Esophagus muscularis mucosa (tissue), 4 donors: ENCODE data around the gene NAV3.

Experiments
- CTCF ChIP-seq, 3 experiments: fragments of 200-600 bp in 2 of 3; fragments of 450-650 bp in 1 of 3; sonication (generic) in 2 of 3; IDR thresholded peaks; one replicate each; pipeline ENCODE4 v1.5.1; 2017 to 2019; ENCODE audit warnings: antibody characterized with exemption in 3 of 3, mild to moderate bottlenecking in 2 of 3, moderate library complexity in 1 of 3
- EP300 ChIP-seq: sonication (generic); formaldehyde crosslinking; IDR thresholded peaks from one replicate; pipeline ENCODE4 v1.6.1; 2017; ENCODE audit warnings: antibody characterized with exemption
- POLR2A ChIP-seq: fragments of 450-650 bp; IDR thresholded peaks from one replicate; pipeline ENCODE4 v1.6.1; 2017; ENCODE audit warnings: antibody characterized with exemption, moderate library complexity, mild to moderate bottlenecking, low read depth
- POLR2AphosphoS5 ChIP-seq, 2 donors: sonication (generic); formaldehyde crosslinking; IDR thresholded peaks; one replicate each; pipeline ENCODE4 v1.6.1; 2017; ENCODE audit warnings: antibody characterized with exemption in 2 of 2

- no peak for TF ChIP-seq CTCF (IDR thresholded peaks at IDR 0.05)
- TF ChIP-seq POLR2AphosphoS5 (IDR thresholded peaks at IDR 0.05): no peak
- no peak for TF ChIP-seq EP300
- no peak for TF ChIP-seq POLR2A
Observed at GRCh38 chr12:78260976-78261375, 430.3 kb downstream of the NAV3 start.
